A549 (cell line): ENCODE measurements around the gene NECAB3. TPM values are rescaled to one million over a fixed set of nuclear protein-coding genes. Genes with fewer than 3 reads are reported as not detected.

ENCODE experiments used
- ATAC-seq, 2 experiments: fragments of 200-7000 bp in 1 of 2; fragments of >200 bp in 1 of 2; cut with Nextera tagmentation in 1 of 2; cut with Tn5 transposase in 1 of 2; 3 replicates each; pipeline versions ENCODE4 v1.8.0 to v1.9.1; 2018 to 2020; ENCODE audit warnings: mild to moderate bottlenecking in 1 of 2, moderate library complexity in 1 of 2
- CTCF ChIA-PET: fragments of 300-600 bp; sonication (Branson Sonifier 250); formaldehyde crosslinking; extraction: SDS; loops from one replicate; lab custom pipeline; 2021; ENCODE audit warnings: antibody characterized with exemption, inconsistent platforms; lab: Yijun Ruan, JAX
- POLR2A ChIA-PET: fragments of 350-600 bp; formaldehyde crosslinking; extraction: SDS; loops from one replicate; lab custom pipeline; 2021; ENCODE audit warnings: antibody characterized with exemption, inconsistent platforms; lab: Yijun Ruan, JAX
- DNase-seq, 2 experiments: peaks; one replicate each; pipeline versions ENCODE4 v3.0.0 to v3.0.0-alpha.2; 2011 to 2016; ENCODE audit warnings: low read depth in 1 of 2, low spot score in 1 of 2
- FAIRE-seq: peaks from 2 replicates; lab custom pipeline; 2011; peaks lifted over from hg19 to GRCh38; lab: Jason Lieb, UNC
- H3K27ac ChIP-seq, 2 experiments: fragments of >200 bp; sonication (Bioruptor Twin); formaldehyde crosslinking; 3 replicates each; pipeline ENCODE4 v1.5.1; 2016 to 2017
- H3K4me1 ChIP-seq: fragments of >200 bp; sonication (Bioruptor Twin); formaldehyde crosslinking; 3 replicates; pipeline ENCODE4 v1.6.1; 2016
- H3K4me2 ChIP-seq: fragments of >200 bp; sonication (Bioruptor Twin); formaldehyde crosslinking; 3 replicates; pipeline ENCODE4 v1.6.1; 2016
- H3K4me3 ChIP-seq: fragments of >200 bp; sonication (Bioruptor Twin); formaldehyde crosslinking; 3 replicates; pipeline ENCODE4 v1.5.1; 2016
- H3K9me3 ChIP-seq: fragments of >200 bp; sonication (Bioruptor Twin); formaldehyde crosslinking; 3 replicates; pipeline ENCODE4 v1.6.1; 2016
- BHLHE40 ChIP-seq: IDR thresholded peaks from 2 replicates; pipeline ENCODE4 v1.6.1; 2012; ENCODE audit warnings: low read depth, low read length, inconsistent platforms
- CBX8 ChIP-seq: fragments of 200-600 bp; sonication (generic); IDR thresholded peaks from 2 replicates; pipeline ENCODE4 v1.6.1; 2016
- EHF ChIP-seq: fragments of 250-450 bp; sonication (Bioruptor Pico); IDR thresholded peaks from 2 replicates; pipeline ENCODE4 v1.5.0; 2020; ENCODE audit warnings: mild to moderate bottlenecking
- FOXS1 ChIP-seq: fragments of 250-450 bp; sonication (Bioruptor Pico); IDR thresholded peaks from 2 replicates; pipeline ENCODE4 v1.5.0; 2020; ENCODE audit warnings: mild to moderate bottlenecking, moderate library complexity
- HEYL ChIP-seq: fragments of 250-450 bp; sonication (Bioruptor Pico); IDR thresholded peaks from 2 replicates; pipeline ENCODE4 v1.8.0; 2021; ENCODE audit warnings: mild to moderate bottlenecking, moderate library complexity
- MAFK ChIP-seq: fragments of 450-650 bp; IDR thresholded peaks from 2 replicates; pipeline ENCODE4 v1.6.1; 2014; ENCODE audit not compliant: partially characterized antibody
- POLR2AphosphoS2 ChIP-seq: conservative IDR thresholded peaks from 2 replicates; pipeline ENCODE4 v1.6.1; 2012; ENCODE audit warnings: low read length, improper control_type of control experiment, inconsistent platforms
- RARB ChIP-seq: fragments of 250-450 bp; sonication (Bioruptor Pico); IDR thresholded peaks from 2 replicates; pipeline ENCODE4 v1.8.0; 2021; ENCODE audit warnings: mild to moderate bottlenecking, moderate library complexity
- RFX5 ChIP-seq: fragments of 450-650 bp; IDR thresholded peaks from 2 replicates; pipeline ENCODE4 v1.7.1; 2014; ENCODE audit warnings: antibody characterized with exemption, mild to moderate bottlenecking, moderate library complexity
- SREBF2 ChIP-seq: fragments of 450-650 bp; IDR thresholded peaks from 2 replicates; pipeline ENCODE4 v1.6.1; 2014; ENCODE audit warnings: mild to moderate bottlenecking, moderate library complexity
- TP53 ChIP-seq: fragments of 250-450 bp; sonication (Bioruptor Pico); IDR thresholded peaks from 2 replicates; pipeline ENCODE4 v1.5.0; 2021; ENCODE audit warnings: mild to moderate bottlenecking, moderate library complexity
- ZFP36 ChIP-seq: fragments of 450-650 bp; IDR thresholded peaks from 2 replicates; pipeline ENCODE4 v1.6.1; 2014; ENCODE audit warnings: borderline replicate concordance; ENCODE audit not compliant: partially characterized antibody
- WGBS: methylation state at CpG from one replicate; pipeline ENCODE4 v1.1.6; 2017; ENCODE audit errors: missing lambda C conversion rate; 5-methylcytosine and 5-hydroxymethylcytosine counted together
- polyA plus RNA-seq, 4 experiments: library from polyadenylated mRNA; depleted of rRNA in 3 of 4; stranded (reverse); fragments of >200 nt; fragmentation: RNase III in 1 of 4; extraction: RNeasy Plus Mini Kit Qiagen cat#74134 plus additional on column Dnase treatment in 1 of 4; gene quantifications; 2 replicates in 3 of 4; 3 replicates in 1 of 4; pipeline ENCODE4 v1.2.3, GENCODE V29; 2011 to 2017
- TF ChIP-seq, protein P1 (sequence below): IDR thresholded peaks from 2 replicates; pipeline ENCODE4 v1.6.1; 2012
- TF ChIP-seq, protein P2 (sequence below): fragments of 450-650 bp; IDR thresholded peaks from 2 replicates; pipeline ENCODE4 v1.6.1; 2014; ENCODE audit warnings: antibody characterized with exemption
- TF ChIP-seq, protein P3 (sequence below): fragments of >200 bp; sonication (Bioruptor Twin); formaldehyde crosslinking; IDR thresholded peaks from 2 replicates; pipeline ENCODE4 v1.6.1; 2016
- TF ChIP-seq, protein P4 (sequence below): fragments of 200-600 bp; sonication (generic); IDR thresholded peaks from 2 replicates; pipeline ENCODE4 v1.6.1; 2016; ENCODE audit warnings: antibody characterized with exemption, mild to moderate bottlenecking, moderate library complexity
- TF ChIP-seq, protein P5 (sequence below): fragments of 250-450 bp; sonication (Bioruptor Pico); IDR thresholded peaks from 2 replicates; pipeline ENCODE4 v1.5.0; 2021; ENCODE audit warnings: mild to moderate bottlenecking, moderate library complexity, borderline replicate concordance
- TF ChIP-seq, protein P6 (sequence below): fragments of 250-450 bp; sonication (Bioruptor Pico); IDR thresholded peaks from 2 replicates; pipeline ENCODE4 v1.5.0; 2020; ENCODE audit warnings: low read depth, mild to moderate bottlenecking, moderate library complexity

The NECAB3 gene
- polyA plus RNA-seq, 2 of the 4 experiments (the other 2 are of a cell fraction), result 9.3 to 19.3 TPM

DNA sequence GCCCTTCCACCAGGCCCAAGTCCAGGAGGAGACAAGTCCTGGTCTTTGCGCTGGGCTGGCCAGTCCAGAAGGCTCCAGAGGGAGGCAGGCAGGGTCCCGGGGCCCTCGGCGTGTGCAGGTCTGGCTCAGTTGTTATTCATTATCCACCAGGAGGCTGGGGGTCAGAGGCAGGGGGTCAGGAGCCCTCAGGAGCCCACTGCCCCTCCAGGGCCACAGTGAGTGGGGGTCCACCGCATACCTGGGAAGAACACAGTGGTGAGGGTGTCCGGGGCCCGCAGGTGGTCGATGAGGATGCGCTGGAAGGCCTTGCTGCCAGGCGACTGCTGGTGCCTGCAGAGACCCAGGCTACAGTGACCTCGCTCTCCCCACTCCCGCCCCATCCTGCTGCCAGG, 16.5 kb downstream of the NECAB3 start:
- POLR2A ChIA-PET, result no interaction called here
- TF ChIP-seq TP53, result no peak
- no peak for TF ChIP-seq MAFK
- TF ChIP-seq, protein P1, sequence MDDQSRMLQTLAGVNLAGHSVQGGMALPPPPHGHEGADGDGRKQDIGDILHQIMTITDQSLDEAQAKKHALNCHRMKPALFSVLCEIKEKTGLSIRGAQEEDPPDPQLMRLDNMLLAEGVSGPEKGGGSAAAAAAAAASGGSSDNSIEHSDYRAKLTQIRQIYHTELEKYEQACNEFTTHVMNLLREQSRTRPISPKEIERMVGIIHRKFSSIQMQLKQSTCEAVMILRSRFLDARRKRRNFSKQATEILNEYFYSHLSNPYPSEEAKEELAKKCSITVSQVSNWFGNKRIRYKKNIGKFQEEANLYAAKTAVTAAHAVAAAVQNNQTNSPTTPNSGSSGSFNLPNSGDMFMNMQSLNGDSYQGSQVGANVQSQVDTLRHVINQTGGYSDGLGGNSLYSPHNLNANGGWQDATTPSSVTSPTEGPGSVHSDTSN, result no peak
- no peak for TF ChIP-seq POLR2AphosphoS2
- TF ChIP-seq RARB (CRISPR knock-in tag), result no peak
- TF ChIP-seq SREBF2, result no peak
- TF ChIP-seq BHLHE40, result no peak
- TF ChIP-seq EHF, result no peak
- TF ChIP-seq HEYL (CRISPR knock-in tag), result no peak
- no peak for TF ChIP-seq CBX8
- TF ChIP-seq, protein P2, sequence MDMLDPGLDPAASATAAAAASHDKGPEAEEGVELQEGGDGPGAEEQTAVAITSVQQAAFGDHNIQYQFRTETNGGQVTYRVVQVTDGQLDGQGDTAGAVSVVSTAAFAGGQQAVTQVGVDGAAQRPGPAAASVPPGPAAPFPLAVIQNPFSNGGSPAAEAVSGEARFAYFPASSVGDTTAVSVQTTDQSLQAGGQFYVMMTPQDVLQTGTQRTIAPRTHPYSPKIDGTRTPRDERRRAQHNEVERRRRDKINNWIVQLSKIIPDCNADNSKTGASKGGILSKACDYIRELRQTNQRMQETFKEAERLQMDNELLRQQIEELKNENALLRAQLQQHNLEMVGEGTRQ, result no peak
- TF ChIP-seq, protein P3, sequence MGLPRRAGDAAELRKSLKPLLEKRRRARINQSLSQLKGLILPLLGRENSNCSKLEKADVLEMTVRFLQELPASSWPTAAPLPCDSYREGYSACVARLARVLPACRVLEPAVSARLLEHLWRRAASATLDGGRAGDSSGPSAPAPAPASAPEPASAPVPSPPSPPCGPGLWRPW, result no peak
- TF ChIP-seq, protein P4, sequence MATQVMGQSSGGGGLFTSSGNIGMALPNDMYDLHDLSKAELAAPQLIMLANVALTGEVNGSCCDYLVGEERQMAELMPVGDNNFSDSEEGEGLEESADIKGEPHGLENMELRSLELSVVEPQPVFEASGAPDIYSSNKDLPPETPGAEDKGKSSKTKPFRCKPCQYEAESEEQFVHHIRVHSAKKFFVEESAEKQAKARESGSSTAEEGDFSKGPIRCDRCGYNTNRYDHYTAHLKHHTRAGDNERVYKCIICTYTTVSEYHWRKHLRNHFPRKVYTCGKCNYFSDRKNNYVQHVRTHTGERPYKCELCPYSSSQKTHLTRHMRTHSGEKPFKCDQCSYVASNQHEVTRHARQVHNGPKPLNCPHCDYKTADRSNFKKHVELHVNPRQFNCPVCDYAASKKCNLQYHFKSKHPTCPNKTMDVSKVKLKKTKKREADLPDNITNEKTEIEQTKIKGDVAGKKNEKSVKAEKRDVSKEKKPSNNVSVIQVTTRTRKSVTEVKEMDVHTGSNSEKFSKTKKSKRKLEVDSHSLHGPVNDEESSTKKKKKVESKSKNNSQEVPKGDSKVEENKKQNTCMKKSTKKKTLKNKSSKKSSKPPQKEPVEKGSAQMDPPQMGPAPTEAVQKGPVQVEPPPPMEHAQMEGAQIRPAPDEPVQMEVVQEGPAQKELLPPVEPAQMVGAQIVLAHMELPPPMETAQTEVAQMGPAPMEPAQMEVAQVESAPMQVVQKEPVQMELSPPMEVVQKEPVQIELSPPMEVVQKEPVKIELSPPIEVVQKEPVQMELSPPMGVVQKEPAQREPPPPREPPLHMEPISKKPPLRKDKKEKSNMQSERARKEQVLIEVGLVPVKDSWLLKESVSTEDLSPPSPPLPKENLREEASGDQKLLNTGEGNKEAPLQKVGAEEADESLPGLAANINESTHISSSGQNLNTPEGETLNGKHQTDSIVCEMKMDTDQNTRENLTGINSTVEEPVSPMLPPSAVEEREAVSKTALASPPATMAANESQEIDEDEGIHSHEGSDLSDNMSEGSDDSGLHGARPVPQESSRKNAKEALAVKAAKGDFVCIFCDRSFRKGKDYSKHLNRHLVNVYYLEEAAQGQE, result no peak
- TF ChIP-seq, protein P5, sequence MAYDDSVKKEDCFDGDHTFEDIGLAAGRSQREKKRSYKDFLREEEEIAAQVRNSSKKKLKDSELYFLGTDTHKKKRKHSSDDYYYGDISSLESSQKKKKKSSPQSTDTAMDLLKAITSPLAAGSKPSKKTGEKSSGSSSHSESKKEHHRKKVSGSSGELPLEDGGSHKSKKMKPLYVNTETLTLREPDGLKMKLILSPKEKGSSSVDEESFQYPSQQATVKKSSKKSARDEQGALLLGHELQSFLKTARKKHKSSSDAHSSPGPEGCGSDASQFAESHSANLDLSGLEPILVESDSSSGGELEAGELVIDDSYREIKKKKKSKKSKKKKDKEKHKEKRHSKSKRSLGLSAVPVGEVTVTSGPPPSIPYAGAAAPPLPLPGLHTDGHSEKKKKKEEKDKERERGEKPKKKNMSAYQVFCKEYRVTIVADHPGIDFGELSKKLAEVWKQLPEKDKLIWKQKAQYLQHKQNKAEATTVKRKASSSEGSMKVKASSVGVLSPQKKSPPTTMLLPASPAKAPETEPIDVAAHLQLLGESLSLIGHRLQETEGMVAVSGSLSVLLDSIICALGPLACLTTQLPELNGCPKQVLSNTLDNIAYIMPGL (CRISPR knock-in tag), result no peak
- TF ChIP-seq, protein P6, sequence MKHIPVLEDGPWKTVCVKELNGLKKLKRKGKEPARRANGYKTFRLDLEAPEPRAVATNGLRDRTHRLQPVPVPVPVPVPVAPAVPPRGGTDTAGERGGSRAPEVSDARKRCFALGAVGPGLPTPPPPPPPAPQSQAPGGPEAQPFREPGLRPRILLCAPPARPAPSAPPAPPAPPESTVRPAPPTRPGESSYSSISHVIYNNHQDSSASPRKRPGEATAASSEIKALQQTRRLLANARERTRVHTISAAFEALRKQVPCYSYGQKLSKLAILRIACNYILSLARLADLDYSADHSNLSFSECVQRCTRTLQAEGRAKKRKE (CRISPR knock-in tag), result no peak
- no peak for TF ChIP-seq RFX5
- no peak for TF ChIP-seq ZFP36
- TF ChIP-seq FOXS1, result no peak
- TF ChIP-seq, all 56 proteins: peak for 0
- H3K9me3 ChIP-seq, result no peaks in the 10 kb centered on the region
- no peak overlapping the region for H3K4me2 ChIP-seq
- DNase-seq (no peak), ATAC-seq (no peak), FAIRE-seq (no peak)
- 90% methylated on average over 11 of the region's 12 CpGs for WGBS
- H3K27ac ChIP-seq, result no peak overlapping the region
- CTCF ChIA-PET, result interaction anchor here (0.9 to 2.5 kb wide), 3 partner anchors 10 to 160 kb away, joined by 4 to 9 read pairs (median 4); no protein-coding TSS in a partner anchor
- peaks cover 7% of the 10 kb centered on the region; the same call in 2 of the 3 replicates for H3K4me1 ChIP-seq
- no peak overlapping the region for H3K4me3 ChIP-seq
